Motor neuron (in vitro differentiated cells): ENCODE measurements around the gene GPRC5D. TPM values are rescaled to one million over a fixed set of nuclear protein-coding genes. Genes with fewer than 3 reads are reported as not detected.

Source experiments
- ATAC-seq, 8 experiments: fragments of 200-7000 bp; cut with Tn5 transposase; replicated peaks in 6 of 8; 2 replicates each; pipeline ENCODE4 v1.8.0; 2021; ENCODE audit warnings: mild to moderate bottlenecking in 8 of 8, moderate library complexity in 8 of 8
- H3K27ac ChIP-seq, 2 donors: fragments of 250-450 bp; sonication (Bioruptor Pico); 2 replicates each; pipeline ENCODE4 v1.9.0; 2021; ENCODE audit warnings: antibody characterized with exemption in 2 of 2, mild to moderate bottlenecking in 2 of 2, moderate library complexity in 1 of 2
- H3K4me1 ChIP-seq, 2 donors: fragments of 250-450 bp; sonication (Bioruptor Pico); replicated peaks in 1 of 2; 2 replicates each; pipeline ENCODE4 v1.6.1; 2021; ENCODE audit warnings: antibody characterized with exemption in 2 of 2, mild to moderate bottlenecking in 2 of 2, moderate library complexity in 1 of 2
- H3K4me3 ChIP-seq, 5 donors: fragments of 250-450 bp; sonication (Bioruptor Pico); 2 replicates each; pipeline ENCODE4 v1.9.0; 2021; ENCODE audit warnings: antibody characterized with exemption in 5 of 5, mild to moderate bottlenecking in 5 of 5, moderate library complexity in 4 of 5
- WGBS, 10 experiments: fragments of 450-650 bp; shearing (Covaris generic); methylation state at CpG; one replicate each; pipeline ENCODE4 v1.0.0; 2022; 5-methylcytosine and 5-hydroxymethylcytosine counted together
- in situ Hi-C, 9 experiments: fragments of 400-800 bp; cut with MboI; loops; one replicate each; pipeline ENCODE4 v1.15.0; 2021; ENCODE audit warnings: low sequenced_read_pairs in 9 of 9, low pct_unique_long_range_greater_than_20kb in 2 of 9; ENCODE audit not compliant: unreplicated experiment in 9 of 9
- total RNA-seq, 8 experiments: library from RNA; unstranded; fragments of 300-600 nt; gene quantifications; 2 replicates each; pipeline versions ENCODE4 v1.2.3 to v1.2.4, GENCODE V29; 2022

Gene GPRC5D
- total RNA-seq, 8 experiments from 2014 or later: 0.66 to 4.7 (median 0.88) TPM; not detected in 3

DNA sequence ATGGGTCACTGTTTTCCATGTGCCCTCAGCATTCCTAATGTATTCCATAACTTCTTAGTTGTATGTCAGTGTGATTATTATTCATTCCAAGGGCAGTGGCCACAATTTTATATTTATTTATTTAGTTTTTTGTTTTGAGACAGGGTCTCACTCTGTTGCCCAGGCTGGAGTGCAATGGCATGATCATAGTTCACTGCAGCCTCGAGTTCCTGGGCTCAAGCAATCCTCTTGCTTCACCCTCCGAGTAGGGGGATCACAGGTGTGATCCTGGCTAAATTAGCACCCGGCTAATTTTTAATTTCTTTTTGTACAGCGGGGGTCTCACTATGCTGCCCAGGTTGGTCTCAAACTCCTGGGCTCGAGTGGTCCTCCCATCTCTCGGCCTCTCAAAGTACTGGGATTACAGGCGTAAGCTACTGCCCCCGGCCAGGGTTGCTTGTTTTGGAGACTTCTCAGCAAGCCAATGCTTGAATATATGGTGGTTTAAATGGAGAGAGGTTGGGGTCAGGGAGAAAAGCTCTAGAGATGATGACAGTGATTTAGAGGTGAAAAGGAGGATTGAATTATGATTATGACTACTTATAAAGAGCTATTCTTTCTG lies 53.0 kb downstream of the GPRC5D start:
- in situ Hi-C loops: no loop called here
- peaks cover 0 to 5% of the 10 kb centered on the region in 2 donors for H3K4me1 ChIP-seq
- no peak overlapping the region for H3K4me3 ChIP-seq
- no peak overlapping the region for H3K27ac ChIP-seq
- WGBS, 10 experiments: 40 to 95% (median 76%) methylated on average over 1 to 7 of the region's 8 CpGs; no CpG with 5 or more reads in 2 of the 10 experiments
- ATAC-seq: no peak

DNA sequence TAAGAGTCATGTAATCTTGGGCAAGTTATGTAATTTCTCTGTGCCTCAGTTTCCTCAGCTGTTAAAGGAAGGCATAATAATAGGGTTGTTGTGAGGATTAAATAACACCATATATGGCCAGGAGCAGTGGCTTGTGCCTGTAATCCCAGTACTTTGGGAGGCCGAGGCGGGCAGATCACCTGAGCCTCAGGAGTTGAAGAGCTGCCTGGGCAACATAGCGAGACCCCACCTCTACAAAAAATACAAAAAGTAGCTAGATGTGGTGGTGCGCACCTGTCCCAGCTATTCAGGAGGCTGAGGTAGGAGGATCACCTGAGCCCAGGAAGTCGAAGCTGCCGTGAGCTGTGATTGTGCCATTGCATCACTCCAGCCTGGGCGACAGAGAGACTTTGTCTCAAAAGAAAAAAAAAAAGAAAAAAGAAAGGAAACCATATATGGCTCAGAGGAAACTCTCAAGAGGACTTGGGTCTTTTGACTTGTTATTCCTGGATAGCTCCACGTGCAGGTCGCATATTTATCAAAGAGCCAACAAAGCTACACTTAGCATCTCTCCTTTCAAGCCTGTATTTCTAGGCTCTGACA lies 53.7 kb downstream of the GPRC5D start:
- WGBS, 10 experiments: 69 to 100% (median 87%) methylated on average over 3 to 7 of the region's 9 CpGs; no CpG with 5 or more reads in 2 of the 10 experiments
- peaks cover 0 to 5% of the 10 kb centered on the region in 2 donors for H3K4me1 ChIP-seq
- no peak overlapping the region for H3K27ac ChIP-seq
- ATAC-seq: no peak
- H3K4me3 ChIP-seq: no peak overlapping the region
- in situ Hi-C loops: no loop called here

DNA sequence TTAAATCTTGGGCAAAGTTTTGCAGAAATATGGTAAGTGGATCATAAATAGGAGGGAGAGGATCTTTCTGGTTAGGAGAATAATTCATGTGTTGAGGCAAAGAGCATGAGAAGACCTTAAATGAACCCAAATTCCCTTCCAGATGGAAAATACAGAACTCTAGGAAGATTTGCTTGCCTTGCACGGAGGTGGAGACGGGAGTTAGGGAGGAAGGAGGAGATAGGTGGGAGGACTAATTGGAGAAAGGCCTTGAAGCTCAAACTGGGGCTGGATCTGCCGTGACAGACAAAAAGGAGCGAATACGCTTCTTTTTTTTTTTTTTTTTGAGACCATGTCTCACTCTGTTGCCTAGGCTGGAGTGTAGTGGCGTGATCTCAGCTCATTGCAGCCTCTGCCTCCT lies 54.7 kb downstream of the GPRC5D start:
- in situ Hi-C loops: no loop called here
- Histone ChIP-seq H3K4me3 (no peak overlapping the region), H3K4me1 (peaks cover 0 to 5% of the 10 kb centered on the region in 2 donors), H3K27ac (no peak overlapping the region)
- 44 to 100% (median 80%) methylated on average over 1 to 6 of the region's 6 CpGs; no CpG with 5 or more reads in 2 of the 10 experiments for WGBS, 10 experiments
- no peak for ATAC-seq

DNA sequence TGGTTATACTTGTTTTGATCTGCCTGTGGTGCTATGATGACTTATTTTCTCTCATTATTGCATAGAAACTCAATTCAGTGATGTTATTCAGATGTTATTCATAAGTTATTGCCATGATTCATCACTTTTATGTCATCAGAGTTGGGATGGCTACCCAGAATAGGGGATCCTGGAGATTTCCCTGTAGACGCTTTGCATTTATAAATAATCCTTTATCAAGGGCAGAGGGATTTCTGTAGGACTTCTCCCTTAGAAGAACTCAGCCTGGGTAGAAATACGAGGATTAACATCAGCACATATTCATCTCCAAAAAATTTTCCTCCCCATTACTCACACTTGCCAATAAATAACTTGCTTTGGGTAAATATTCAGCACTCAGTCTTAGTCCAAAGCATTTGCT lies 55.7 kb downstream of the GPRC5D start:
- peak in 3 of 8 experiments; percentile 1 to 3 (median 1) for ATAC-seq
- H3K27ac ChIP-seq: no peak overlapping the region
- H3K4me1 ChIP-seq: peaks cover 4 to 5% of the 10 kb centered on the region in 2 donors
- in situ Hi-C loops: no loop called here
- H3K4me3 ChIP-seq: no peak overlapping the region
- 0 to 100% (median 60%) methylated on average over 1 to 2 of the region's 2 CpGs; no CpG with 5 or more reads in 1 of the 10 experiments for WGBS, 10 experiments

DNA sequence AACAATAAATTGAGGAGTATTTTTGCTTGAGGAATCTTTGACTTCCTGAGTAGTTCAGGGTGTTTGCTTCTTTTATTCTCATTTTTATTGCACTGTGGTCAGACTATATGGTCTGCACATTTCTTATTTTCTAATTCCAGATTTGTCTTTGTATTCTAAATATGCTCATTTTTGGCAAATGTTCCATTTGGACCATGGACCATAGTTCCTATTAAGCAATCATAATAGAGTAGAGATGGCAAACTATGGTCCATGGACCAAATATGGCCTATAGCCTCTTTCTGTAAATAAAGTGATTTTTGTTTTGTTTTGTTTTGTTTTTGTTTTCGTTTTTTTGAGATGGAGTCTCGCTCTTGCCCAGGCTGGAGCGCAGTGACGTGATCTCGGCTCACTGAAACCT lies 58.5 kb downstream of the GPRC5D start:
- H3K4me3 ChIP-seq: no peak overlapping the region
- H3K4me1 ChIP-seq: peaks cover 0 to 4% of the 10 kb centered on the region in 2 donors
- WGBS, 10 experiments: 33 to 86% (median 65%) methylated on average over 1 to 5 of the region's 5 CpGs
- no peak for ATAC-seq
- in situ Hi-C loops: no loop called here
- H3K27ac ChIP-seq: no peak overlapping the region

DNA sequence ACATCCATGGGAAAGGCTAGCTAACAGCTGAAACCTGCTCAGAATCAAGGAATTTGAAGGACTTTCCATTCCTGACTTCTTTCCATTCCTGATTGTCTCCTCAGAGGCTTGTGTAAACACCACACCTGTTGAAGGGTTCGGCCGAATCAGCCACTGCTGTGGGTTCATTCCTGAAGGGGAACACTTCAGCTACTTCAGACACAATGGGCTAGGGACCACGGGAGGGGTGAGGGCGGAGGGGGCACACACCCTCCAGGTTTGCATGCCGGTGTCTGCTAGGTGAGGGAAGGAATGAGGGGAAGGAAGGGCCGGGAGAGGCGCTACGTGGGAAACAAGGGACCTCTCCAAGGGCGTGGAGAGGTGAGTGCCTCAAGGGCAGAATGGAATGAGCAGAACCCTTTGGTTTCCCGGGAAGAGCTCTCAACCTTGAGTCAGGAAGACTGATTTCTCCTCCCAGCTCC lies 59.3 kb downstream of the GPRC5D start:
- 50 to 90% (median 69%) methylated on average over 2 to 5 of the region's 10 CpGs; no CpG with 5 or more reads in 6 of the 10 experiments for WGBS, 10 experiments
- no peak overlapping the region for H3K27ac ChIP-seq
- H3K4me3 ChIP-seq: no peak overlapping the region
- in situ Hi-C loops: no loop called here
- H3K4me1 ChIP-seq: peaks cover 0 to 4% of the 10 kb centered on the region in 2 donors
- ATAC-seq: no peak

DNA sequence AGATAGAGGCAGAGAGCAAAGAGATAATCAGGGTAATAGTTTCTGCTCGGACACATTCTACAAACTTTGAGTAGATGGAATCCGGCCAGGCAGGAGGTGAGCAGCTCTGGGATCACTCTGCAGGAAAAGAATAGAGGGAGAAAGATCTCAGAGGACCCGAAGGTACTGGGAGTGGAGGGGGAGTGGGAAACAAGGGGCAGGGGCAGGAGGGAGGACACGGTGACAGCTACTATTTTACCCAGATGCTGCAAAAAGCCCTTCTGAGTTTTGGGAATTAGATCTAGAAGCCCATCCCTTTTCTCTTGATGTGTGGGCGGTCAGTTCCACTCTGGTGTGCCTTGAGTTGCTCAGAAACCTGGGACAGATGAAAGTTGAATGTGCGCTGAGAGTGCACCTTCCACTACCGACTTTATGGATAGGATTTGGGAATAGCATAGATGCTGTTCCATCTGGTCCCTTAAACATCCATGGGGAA lies 60.1 kb downstream of the GPRC5D start:
- Histone ChIP-seq H3K27ac (no peak overlapping the region), H3K4me1 (peaks cover 0 to 4% of the 10 kb centered on the region in 2 donors), H3K4me3 (peak overlapping the region in 3 of 5 donors; percentile 36 to 46 (median 42))
- in situ Hi-C loops: no loop called here
- WGBS, 10 experiments: 0 to 60% (median 49%) methylated on average over 1 to 5 of the region's 7 CpGs; no CpG with 5 or more reads in 5 of the 10 experiments
- peak in 1 of 8 experiments; percentile 4 for ATAC-seq

DNA sequence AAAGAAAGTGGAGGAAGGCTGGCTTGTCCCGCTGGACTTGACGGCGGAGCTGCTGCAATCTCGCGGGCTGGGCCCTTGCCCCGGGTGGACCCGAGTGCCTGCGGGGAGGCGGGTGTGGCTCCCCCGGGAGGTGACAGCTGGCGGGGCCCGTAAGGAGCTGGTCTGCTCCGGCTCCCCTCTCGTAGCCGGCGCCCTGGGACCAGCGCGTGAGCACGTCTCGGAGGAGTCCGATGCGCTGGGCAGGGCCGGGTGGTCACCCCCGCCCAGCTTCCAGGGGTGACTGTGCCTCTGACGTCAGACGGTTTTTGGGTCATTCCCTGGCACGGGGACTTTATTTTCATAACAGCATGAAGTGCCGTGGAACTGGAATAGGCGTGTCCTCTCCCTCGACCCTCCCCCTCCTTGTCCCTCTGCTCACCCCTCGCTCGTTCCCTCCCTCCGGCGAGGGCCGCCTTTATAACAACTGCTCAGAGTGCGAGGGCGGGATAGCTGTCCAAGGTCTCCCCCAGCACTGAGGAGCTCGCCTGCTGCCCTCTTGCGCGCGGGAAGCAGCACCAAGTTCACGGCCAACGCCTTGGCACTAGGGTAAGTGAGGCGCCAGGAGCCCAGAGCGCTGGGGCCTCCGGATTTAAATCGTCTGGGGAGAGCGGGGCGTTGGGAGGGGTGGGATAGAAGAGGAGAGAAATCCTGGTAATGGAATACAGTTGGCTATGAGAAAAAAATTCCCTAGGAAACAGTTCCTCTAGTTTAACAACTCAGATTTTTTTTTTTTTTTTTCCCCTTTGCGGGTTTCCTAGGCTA lies 60.7 kb downstream of the GPRC5D start, which contains the start of gene GPRC5A:
Gene GPRC5A (plus strand): TSS at position 483 of the 801 bp plus-strand sequence. CDS start 16,688 bp downstream, outside the sequence.
- H3K4me3 ChIP-seq: peak within 1 kb of the TSS; percentile 21 to 46 (median 36)
- in situ Hi-C loops: no loop called here
- H3K4me1 ChIP-seq: peaks cover 0 to 4% of the 10 kb centered on the region in 2 donors
- 0% methylated on average over 2 to 15 of the region's 50 CpGs; no CpG with 5 or more reads in 6 of the 10 experiments for WGBS, 10 experiments
- H3K27ac ChIP-seq: no peak within 1 kb of the TSS
- peak; percentile 85 to 93 (median 92) for ATAC-seq

Other genes with a start within 250 kb of the GPRC5D start
- gene CDKN1B, start 234.8 kb downstream of the GPRC5D start, total RNA-seq: 10 to 100 TPM; 16.6 to 89.8 (median 68.6) TPM
- gene APOLD1, start 166.5 kb downstream of the GPRC5D start, total RNA-seq: 10 to 100 TPM in 3 of 8 experiments, 1 to 10 TPM in 5; 2.0 to 29.5 (median 4.2) TPM
- 10 to 100 TPM; 47.8 to 77.1 (median 61.5) TPM for gene DDX47, start 138.8 kb downstream of the GPRC5D start, total RNA-seq
- 10 to 100 TPM in 3 of 8 experiments, 1 to 10 TPM in 3, under 1 TPM in 2; 0.21 to 72.8 (median 3.4) TPM for gene GPRC5A, start 60.6 kb downstream of the GPRC5D start, total RNA-seq
- gene HEBP1, start 48.1 kb upstream of the GPRC5D start, total RNA-seq: 10 to 100 TPM in 7 of 8 experiments, 1 to 10 TPM in 1; 6.8 to 25.3 (median 17.1) TPM
- gene FAM234B, start 92.2 kb upstream of the GPRC5D start, total RNA-seq: 10 to 100 TPM in 5 of 8 experiments, 1 to 10 TPM in 3; 3.8 to 29.0 (median 23.4) TPM
- gene GSG1, start 151.5 kb upstream of the GPRC5D start, total RNA-seq: under 1 TPM in 7 of 8 experiments, not detected in 1; 0.29 to 0.79 (median 0.46) TPM
- 100 to 1,000 TPM in 2 of 8 experiments, 10 to 100 TPM in 2, 1 to 10 TPM in 3, under 1 TPM in 1; 0.23 to 195 (median 17.5) TPM for gene EMP1, start 244.6 kb upstream of the GPRC5D start, total RNA-seq